Posterior vena cava (tissue), 2 donors: ENCODE data around the gene IL4R. TPM values are rescaled to one million over a fixed set of nuclear protein-coding genes. Genes with fewer than 3 reads are reported as not detected.

Source experiments
- DNase-seq: peaks from one replicate; pipeline ENCODE4 v3.0.0-alpha.2; 2020; ENCODE audit warnings: low spot score
- intact Hi-C, 2 donors: fragments of 100-400 bp; cut with DNase I; formaldehyde crosslinking; loops; one replicate each; pipeline versions ENCODE4 v1.14.1 to v1.14.2; 2022 to 2023
- total RNA-seq, 2 donors: library from RNA; stranded (reverse); fragmentation: NEBNext Ultra II Directional; extraction: Animal tissue kit (Norgen Biotek cat#: 25700); gene quantifications; one replicate each; pipeline ENCODE4 v1.2.1, GENCODE V29; 2021
- donor health status: DM: yes; HTN: yes; CAD: no.
- donor health status: DM: yes; HTN: yes; CAD: no.

IL4R gene
- total RNA-seq, 2 donors from 2014 or later = 99.2 to 112 TPM

DNA sequence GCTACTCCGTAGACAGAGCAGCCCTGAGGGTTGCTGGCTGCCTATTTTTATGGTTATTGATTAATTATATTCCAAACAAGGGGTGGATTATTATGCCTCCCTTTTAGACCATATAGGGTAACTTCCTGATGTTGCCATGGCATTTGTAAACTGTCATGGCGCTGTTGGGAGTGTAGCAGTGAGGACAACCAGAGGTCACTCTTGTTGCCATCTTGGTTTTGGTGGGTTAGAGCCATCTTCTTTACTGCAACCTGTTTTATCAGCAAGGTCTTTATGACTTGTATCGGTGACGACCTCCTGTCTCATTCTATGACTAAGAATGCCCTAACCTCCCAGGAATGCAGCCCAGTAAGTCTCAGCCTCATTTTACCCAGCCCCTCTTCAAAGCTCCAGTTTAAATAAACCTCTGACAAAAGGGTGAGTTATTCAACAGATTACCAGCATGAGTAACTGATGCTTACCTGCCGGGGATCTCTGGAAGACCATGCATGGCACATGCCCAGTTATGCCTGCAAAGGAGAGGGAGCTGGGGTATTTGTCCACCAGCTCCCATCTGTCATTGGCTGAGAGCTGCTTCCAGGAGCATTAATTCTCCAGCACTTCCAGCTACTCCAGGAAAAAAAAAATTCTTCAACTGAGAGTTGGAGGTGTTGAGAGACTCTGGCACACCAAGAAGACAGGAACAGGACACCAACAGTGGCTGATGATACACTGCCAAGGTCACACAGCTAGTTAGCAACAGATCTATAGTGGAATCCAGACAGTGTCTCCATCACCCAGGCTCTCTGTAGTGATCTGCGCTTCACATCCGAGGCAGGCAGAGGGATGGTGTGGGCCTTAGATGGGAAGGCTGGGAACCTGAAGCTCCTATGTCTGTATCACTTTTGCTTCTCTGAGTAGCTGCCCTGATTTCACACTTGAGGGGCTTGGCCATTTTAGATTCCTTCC lies 51.6 kb downstream of the IL4R start:
- intact Hi-C loops = loop anchor here in 1 of 2 donors (5.0 kb wide), 2 partner anchors 133 to 188 kb away; no protein-coding TSS in a partner anchor
- no peak for DNase-seq

DNA sequence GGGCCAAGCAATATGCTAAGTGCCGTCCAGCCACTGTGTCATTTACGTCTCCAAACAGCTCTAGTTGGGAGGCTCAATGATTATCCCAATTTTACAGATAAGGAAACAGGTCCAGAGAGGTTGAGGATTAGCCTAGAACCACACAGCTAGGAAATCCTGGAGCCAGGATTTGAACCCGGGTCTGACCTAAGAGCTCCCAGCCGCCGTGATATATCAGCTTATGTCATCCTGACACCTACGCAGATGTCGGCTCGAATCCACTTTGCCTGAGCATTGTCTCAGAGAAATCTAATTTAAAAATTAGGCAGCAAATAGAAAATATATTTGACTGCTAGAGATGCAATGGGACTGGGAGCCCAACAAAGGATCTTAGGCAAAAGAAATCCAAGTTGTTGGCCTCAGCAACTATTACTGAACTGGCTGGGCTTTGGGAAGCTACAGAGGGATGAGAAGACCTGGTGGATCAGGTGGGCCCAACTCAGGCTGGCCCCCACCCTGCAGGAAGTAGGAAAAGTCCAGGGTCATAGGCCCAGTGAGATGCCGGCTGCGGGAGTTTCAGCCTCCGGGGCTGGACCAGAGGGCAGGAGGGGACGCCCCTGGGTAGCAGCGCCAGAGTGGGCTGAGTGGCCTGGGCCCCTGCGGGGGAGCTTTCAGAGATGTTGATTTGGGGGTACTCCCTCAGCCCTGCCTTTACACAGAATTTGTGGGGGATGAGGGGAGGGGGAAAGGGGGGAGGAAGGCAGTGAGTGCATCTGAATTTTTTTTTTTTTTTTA lies 53.1 kb downstream of the IL4R start:
- DNase-seq = no peak
- intact Hi-C loops = loop anchor here in 1 of 2 donors (5.0 kb wide), 2 partner anchors 135 to 190 kb away; no protein-coding TSS in a partner anchor

DNA sequence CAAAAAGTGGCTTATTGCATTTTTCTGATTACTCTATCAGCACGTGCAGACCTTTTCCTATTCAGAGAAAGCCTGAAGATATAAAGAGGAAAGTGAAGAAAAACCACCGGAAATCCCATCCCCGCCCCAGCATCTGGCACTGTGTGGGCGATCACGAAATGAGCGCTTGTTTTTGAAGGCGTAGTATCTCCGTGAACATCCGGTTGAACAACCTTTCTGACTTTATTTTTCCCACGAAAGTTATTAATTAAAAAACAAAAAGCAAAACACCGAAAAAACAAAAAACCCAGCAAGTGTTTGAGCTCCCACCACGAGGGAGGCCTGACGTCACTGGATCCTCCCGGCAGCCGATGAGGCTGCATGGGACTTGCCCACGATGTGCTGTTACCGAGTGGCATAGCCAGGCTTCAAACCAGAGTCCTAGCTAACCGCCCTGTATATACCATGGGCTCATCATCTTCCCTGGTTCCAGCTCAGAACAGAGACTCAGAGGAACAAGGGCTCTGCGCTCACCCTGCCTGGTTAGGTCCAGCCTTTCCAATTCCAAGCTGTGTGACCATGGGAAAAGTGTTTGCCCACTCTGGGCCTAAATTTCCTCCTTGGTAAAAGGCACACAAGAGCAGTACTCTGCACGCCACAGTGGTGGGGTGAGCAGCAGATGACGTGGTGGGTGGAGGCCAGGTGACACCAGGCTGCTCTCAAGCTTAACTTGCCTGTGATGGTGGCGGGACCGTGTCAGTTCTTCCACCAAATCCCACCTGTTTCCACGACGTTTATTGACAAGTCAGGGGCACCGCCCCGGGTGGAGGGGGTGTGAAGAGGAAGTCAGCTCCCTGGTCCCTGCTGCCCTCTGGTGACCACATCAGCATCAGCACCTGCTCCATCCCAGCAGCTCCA lies 53.9 kb downstream of the IL4R start:
- intact Hi-C loops = loop anchor here (2.0 to 5.0 kb wide), 4 partner anchors 21 to 197 kb away; no protein-coding TSS in a partner anchor
- DNase-seq = peak; percentile 95

DNA sequence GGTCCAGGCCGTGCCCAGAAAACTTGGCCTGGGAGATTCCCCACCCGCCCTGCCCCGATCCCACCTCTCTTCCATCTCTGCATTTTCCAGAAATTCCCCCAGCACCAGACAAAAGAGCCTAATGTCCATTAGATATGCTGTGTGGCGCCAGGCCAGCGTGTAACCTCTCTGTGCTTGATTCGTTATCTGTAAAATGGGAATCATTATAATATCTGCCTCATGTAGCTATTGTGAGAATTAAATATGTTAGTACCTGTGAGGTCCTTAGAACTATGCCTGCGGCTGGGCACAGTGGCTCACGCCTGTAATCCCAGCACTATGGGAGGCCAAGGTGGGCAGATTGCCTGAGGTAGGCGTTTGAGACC lies 54.6 kb downstream of the IL4R start:
- no peak for DNase-seq
- intact Hi-C loops = loop anchor here (2.0 to 5.0 kb wide), 4 partner anchors 20 to 198 kb away; no protein-coding TSS in a partner anchor

DNA sequence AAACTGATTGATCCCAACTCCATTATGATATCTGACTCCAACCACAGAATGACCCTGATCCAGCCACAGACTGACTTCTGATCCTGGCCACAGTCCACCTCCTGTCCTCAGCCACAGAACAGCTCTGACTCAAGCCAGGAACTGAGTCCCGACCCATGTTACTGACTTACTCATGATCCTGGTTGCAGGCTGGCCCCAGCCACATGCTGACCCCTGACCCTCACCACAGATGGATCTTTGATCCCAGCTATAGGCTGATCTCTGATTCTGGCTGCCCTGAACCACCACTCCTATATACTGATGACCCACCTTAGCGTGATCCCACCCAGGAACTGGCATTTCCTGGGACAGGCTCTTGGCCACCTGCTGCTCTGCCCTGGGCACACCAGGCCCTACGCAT lies 56.0 kb downstream of the IL4R start:
- peak; percentile 48 for DNase-seq
- intact Hi-C loops = loop anchor here (2.0 to 5.0 kb wide), 4 partner anchors 19 to 199 kb away; no protein-coding TSS in a partner anchor

DNA sequence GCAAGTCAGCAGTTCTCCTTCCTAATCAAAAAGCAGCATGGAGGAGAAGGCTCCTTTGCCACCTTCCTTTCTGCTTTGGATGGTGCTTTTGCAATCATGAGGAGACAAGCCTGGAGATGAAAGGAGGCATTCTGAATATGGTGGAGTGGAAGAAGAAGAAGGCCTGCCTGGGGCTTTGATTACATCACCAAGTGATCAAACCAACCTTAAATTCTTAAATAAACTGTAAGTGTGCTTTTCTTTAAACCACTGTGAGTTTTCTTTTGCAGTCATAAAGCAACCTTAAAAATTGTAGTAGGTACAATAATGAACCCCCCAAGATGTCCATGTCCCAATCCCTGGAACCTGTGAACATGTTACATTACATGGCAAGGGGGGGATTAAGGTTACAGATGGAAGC lies 56.5 kb downstream of the IL4R start:
- intact Hi-C loops = no loop called here

DNA sequence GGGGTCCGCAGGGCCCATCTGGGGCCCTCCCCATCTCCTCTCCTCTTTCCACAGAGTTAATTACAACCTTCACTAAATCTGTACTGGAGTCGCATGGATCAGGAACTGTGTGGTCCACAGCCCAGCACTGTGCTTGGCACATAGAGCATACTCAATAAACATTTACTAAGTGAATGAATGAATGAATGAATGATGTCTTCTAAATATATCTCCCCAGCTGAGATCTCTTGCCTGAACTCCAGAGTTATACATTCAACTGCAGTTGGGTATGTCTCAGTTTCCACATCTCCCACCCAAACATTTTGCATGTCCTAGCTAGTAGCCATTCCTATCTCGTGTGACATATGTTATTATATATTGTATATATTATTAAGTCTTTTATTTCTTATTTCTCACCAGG lies 59.5 kb downstream of the IL4R start:
- intact Hi-C loops = no loop called here

More for the DNA sequence above, 56.5 kb downstream of the IL4R start:
- DNase-seq = no peak

DNA sequence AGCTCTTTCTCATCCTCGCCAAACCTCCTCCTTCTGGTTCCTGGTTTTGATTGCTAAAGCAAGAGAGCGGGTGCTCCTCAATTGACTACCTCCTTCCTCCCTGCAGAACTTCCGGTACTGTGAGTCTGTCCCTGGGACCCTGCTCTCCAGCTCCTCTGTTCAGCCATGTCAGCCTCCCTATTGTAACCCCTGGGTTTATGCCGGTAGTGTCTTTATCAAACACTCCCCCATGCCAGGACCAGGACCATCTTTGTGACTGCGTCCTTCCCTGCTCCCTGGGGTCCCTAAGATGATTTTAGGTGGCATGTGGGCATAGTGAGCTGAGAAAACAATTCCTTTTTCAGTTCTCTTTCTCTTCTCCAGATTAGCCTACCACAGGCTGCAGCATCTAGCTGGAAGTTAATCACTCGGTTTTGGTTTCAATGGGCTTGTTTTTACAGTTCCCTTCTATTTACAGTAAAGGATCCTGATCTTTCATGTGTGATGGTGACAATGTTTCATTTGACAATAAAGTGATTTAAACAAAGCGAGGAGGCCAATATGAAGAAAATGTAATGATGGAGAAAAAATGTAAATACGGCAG lies 60.5 kb downstream of the IL4R start:
- no peak for DNase-seq
- intact Hi-C loops = no loop called here

More for the DNA sequence above, 59.5 kb downstream of the IL4R start:
- DNase-seq = no peak

DNA sequence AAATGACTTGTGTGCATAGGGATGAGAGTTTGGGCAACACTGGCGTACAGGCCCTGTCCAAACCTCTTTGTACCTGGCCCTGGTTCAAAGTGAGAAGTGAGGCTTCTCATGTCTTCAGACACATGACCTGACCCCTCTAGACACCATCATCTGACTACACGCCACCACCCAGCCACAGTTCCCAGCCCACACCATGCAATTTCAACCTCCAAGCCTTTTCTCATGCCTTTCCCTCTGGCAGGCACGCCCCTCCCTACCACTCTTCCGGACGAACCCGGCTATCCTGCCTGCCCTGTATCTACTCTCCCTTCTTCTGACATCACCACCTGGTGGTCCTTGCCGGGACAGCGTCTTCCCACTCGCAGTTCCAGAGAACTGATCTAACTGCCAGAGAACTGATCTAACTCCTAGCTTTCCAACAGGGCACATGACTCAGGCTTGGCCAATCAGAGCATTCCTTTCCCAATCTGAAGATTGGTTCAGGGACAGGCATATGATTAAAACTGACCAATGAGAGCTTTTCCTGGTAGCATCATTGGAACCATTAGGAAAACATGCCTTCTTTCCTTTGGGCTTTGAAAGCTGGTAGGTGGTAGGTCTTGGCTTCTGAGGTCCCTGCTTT lies 61.1 kb downstream of the IL4R start:
- intact Hi-C loops = no loop called here
- DNase-seq = peak; percentile 92

DNA sequence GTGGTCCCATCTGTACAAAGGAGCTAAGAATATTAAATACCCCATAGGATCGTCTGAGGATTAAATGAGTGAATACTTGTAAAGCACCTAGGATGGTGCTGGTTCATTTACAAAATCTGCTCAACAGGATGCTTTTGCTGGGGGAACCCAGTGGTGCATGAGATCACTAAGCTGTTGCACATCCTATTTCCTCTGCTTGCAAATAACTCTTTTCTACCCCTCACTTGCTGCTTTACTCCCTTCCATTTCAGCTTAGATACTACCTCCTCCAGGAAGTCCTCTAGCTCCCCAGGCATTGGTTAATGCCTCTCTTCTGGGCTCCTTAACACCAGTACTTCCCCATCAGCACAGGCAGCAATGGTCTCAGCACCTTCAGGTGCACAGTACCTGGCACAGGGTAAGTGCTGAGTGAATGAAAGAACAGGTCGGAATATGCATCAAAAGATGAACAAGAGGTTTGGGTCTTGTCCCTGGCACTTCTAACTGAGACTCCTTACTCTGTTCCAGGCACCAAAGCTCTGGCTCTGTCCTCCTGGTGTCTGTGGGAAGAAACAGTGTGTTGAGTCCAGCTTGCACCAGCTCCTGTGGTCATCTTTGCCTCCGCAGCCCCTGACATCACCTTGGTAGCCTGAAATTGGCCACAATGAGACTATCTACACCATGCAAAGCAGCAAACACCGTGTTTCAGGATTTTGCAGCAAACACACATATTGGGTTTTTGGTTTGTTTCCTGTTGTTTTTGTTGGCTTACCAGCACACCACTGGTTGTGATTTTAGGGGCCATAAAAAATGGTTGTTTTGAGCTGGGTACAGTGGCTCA lies 64.1 kb downstream of the IL4R start:
- DNase-seq = peak; percentile 12
- intact Hi-C loops = no loop called here

DNA sequence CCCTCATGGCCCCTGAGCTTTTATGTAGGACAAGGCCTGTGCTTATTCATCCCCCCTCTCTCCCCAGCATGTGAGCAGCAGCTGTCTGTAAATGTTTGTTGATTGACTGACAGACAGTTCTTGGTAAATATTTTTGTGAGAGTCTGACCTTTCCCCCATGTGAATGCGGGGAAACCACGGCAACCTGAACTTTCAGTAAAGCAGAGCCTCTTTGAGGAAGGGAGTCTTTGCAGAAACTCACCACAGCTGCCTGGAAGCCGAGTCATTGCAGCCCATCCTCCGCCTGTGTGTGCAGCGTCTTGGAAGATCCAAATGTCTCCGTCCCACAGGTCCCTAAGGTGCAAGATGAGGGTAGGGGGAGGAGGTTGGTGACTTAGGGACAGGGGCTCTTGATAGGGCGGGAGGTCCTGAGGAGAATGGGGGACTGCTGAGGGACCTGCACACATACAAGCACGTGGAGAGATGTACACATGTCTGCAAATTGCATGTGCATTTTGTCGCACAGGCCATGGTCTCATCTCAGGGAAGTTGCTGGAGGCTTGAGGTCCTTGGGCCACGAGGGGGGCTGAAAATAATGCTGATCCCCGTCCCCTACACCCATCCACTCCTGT lies 65.2 kb downstream of the IL4R start:
- intact Hi-C loops = no loop called here
- DNase-seq = peak; percentile 62

DNA sequence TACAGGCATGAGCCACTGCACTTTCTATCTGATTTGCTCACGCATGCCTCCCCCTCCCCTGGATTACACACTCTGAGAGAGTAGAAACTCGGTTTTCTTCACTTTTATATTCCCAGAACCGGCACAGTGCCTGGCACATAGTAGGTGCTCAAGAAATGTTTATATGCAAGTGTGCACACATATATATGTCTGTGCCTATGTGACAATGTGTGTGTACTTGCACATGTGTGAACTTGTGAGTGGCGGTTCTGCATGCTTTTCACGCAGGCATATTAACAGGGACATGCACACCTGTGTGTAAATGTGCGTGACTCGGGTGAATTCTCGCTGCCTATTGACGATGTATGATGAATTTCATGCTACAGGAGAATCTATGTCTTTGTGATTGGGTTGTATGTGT lies 66.1 kb downstream of the IL4R start:
- DNase-seq = peak; percentile 25
- intact Hi-C loops = no loop called here

DNA sequence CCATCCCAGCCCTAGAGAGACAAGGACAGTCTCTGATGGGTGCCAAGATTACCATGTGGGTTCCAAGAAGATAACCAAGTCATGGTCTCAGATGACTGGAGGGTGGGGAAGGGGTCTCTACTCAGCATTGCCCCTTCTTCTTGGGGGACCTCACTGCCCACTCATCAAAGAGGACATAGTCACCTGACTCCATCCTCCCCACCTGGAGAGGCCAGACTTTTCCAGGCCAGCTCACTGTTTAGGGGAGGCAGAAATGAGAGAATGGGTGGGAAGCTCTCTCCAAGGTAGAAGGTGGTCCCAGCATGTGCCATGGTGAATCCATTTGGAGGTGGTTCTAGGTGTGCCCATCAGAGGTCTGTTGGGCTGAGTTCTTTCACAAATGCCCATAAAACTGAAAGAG lies 67.5 kb downstream of the IL4R start:
- no peak for DNase-seq
- intact Hi-C loops = no loop called here

DNA sequence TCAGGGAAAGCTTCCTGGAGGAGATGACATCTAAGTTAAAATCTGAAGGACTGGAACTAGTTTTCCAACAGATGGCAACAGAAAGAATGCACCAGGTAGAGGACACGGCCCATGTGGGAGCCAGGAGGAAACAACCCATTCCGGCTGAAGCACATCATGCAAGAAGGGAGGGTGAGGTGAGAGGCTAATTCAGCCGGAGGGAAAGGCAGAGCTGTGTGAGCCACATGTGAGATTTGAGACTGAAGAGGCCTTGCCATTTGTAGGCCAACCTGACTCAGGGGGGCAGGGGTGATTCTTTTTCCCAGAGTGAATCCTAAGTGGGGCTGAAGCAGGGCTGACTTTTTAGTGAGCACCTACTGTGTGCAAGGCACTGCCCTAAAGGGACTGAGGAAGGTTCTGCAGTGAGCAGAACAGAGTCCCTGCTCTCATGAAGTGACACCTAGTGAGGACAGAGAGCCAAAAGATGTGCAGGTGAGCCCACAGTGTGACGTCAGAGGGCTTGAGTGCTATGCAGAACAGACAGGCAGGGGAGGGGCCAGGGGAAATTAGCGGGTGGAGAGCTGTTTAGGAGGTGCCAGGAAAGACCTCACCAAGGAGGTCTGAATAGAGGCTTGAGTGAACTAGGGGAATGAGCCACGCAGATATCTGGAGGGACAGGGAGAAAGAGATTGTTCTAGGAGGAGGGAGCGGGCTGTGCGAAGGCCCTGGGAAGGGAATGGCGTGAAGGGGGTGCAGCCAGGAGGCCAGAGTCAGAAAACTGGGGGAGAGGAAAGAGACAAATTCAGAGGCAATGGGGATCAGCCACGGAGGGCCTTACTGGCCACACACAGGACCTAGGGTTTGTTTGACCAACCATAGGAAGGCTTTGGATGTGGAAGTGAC lies 68.4 kb downstream of the IL4R start:
- intact Hi-C loops = loop anchor here in 1 of 2 donors (2.0 kb wide), 1 partner anchor 75 kb away; no protein-coding TSS in a partner anchor
- DNase-seq = peak; percentile 32

DNA sequence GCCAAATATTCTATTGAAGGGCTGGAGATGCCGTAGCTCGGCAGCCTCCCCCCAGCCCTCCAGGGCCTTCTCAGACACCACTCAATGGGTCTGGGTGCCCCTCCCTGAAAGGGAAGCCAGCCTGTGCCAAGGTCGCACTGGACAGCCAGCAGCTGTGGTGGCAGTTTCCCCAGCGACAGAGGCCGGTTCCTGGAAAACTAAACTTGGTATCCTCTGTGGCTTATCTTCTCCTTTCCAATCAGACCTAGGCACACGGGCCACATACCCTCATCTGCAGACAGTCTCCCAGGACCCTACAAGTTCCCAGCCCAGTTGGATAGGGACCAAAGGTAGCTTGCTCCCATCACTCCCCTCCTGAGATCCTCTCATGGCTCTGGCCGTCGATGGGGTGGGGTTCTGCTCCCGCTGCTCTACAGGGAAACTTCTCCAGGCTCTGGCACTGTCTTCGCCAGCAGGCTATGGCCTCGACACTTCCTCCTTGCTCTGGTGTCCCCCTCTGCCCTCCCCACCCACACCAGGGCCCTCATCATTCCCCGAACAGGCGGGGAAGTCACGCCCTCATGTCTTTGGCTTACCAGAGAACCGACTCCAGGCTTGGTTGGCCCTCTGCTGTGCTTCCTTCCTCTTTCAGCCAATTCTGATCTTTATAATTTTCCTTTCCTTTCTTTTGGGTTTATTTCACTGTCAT lies 69.9 kb downstream of the IL4R start:
- intact Hi-C loops = loop anchor here in 1 of 2 donors (2.0 kb wide), 1 partner anchor 73 kb away; no protein-coding TSS in a partner anchor
- DNase-seq = no peak
